Suppressor macrophage (primary cell): ENCODE data around the gene CRB2.
"Not testable (repeated sequence)": the region's sequence is repeated elsewhere in the genome, so short reads cannot be mapped to it uniquely, and the experiment has no call there.

Experiments
- DNase-seq, 4 experiments: peaks; one replicate each; pipeline ENCODE4 v3.0.0-alpha.2; 2020 to 2022

Gene CRB2

GRCh38 chr9:123383512-123384170, 27.6 kb downstream of the CRB2 start:
- DNase-seq: no peak

DNA sequence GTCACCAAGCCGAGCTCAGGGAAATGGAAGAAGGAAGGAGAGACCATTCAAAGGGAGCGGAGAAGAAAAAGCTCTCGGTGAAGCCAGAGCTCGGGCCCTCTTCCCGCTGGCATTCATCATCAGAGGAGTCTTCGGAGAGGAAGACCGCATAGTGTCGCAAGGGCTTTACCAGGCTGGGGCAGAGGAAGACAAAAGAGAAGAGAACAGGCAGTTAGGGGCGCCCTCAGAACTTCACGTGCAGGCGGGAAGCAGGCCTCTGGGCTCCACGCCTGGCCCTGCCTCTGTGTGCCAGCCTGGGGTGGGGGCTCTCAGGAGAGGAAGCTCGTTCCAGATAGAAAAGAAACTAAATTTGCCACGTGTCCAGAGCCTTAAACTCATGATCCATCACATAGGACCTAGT, 31.7 kb downstream of the CRB2 start:
- DNase-seq: peak; percentile 13 to 64 (median 53)

DNA sequence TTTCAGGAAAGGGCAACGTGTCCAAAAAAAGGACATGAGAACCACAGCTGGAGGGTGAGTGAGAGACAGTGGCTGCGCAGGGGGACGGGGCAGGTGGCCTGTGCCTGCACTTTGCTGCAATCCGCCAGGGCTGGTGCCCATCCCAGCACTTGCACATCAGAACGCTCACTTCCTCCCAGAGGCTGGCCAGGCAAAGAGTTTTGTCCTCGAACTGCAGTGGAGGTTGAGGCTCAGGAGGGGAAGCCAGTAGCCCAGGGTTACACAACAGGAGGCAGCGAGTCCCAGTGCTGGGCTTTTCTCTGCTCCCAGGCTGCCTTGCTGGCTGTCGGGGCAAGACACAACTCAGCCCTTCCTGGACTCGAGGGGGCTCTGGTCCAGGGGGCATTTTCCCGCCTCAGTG, 33.1 kb downstream of the CRB2 start:
- DNase-seq: peak; percentile 29 to 65 (median 54)

DNA sequence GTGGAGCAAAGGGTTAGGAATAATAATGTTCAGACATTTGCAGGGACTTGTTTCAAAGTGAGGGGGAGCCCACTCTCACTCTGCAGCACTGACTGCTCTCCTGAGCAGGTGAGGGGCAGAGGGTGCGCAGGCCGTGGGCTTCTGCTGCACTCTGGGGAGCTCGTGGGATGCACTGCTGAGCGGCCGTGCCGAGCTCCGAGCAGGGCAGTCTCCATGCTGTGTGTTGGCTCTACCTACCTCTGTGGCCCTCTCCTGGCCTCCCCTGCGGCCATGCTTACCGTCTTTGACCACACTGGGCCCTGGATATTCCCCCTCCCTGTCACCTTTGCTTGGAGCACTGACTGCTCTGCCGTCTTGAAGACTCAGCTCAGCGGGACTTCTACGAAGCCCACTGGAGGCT, 33.7 kb downstream of the CRB2 start:
- no peak for DNase-seq

DNA sequence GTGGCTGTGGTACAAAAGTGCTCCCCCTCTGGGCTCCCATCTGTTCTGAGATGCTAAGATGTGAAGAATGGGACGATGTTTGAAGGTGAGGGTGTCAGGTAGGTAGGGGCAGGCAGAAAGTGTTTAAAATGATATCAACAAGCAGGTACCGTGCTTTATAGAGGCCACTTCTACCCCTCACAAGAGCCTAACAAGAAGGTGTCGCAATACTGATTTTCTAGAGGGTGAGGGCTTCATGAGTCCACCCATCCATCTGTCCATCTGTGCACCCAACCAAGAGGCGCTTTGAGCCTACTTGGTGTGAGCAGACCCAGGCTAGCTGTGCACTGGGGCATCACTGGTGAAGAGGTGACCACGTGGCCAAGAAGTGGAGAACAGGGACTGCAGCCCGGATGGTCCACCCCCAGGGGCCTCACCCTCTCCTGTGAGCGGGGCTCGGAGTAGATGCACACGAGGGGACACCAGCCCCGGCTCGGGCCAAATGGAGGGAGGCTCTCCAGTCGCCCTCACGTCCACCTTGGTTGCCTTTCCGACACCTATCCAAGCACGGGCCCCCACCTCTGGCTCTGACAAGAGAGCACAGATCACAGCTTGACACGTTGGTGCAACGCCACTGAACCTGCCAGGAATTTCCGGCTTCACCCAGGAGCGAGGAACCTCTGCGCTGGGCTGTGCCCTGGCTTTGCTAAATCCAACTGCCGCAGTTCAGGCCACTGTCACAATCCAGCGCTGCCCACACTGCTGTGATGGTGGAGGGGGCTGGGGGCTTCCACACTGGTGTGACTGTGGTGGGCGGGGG, 34.5 kb downstream of the CRB2 start:
- no peak for DNase-seq

GRCh38 chr9:123391233-123391632, 35.2 kb downstream of the CRB2 start:
- DNase-seq: no peak

DNA sequence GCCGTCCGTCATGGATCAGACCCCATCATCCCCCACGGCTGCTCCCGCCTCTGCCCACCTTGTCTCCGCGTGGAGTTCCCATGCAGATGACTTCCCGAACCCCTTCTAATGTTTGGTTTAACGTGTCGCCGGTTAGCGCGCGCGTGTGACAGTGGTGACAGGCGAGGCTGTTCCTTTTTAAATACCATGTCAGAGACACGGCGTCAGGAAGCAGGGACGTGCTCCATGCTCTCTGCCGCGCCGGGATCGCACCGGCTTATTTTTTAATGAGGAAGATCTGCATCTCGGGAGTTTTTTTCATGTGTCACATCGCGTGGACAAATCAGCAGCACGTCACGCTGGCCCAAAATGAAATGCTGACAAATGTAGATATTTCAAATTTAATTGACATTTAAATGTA, 35.9 kb downstream of the CRB2 start:
- DNase-seq: no peak

- no peak for DNase-seq
Measured at GRCh38 chr9:123392802-123393201, 36.8 kb downstream of the CRB2 start.

GRCh38 chr9:123394291-123395235, 38.6 kb downstream of the CRB2 start:
- DNase-seq: no peak

DNA sequence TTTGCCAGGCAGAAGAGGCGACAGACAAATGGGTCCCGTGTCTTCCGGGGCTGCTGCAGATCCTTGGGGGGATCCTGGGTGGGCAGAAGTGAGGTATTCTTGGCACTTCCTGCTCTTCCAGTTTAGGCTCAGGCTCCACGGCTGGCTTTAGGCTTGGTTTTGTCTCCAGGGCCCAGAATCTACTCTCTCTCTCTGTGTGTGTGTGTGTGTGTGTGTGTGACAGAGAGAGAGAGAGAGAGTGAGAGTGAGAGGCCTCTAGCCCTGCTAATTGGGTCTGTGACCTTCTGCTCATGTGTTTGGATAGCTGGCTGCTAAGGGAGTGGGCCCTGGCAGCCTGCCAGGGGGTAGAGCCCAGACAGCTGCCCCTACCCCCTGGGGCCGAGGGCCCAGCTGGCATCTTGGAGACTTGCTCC, 39.3 kb downstream of the CRB2 start:
- no peak for DNase-seq

- no peak for DNase-seq
Measured at GRCh38 chr9:123395689-123396511, 39.9 kb downstream of the CRB2 start.

DNA sequence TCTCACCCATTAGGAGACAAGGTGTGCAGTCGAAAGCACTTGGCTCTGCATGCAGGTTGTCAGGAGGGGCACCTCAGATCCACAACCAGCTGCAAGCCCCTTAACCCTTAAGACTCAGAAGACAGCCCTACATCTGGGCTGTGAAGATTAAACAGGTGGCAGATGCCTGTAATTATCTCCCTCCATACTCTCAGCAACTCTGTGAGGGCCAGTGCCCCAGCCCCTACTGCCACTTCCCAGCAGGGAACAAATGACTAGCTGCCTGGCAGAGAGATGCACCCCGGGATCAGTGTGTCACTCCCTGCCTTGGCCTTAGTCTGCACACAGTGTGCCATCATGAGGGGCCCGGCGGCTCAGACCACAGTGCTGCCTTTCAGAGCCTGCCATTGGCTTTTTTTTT, 42.0 kb downstream of the CRB2 start:
- DNase-seq: no peak

GRCh38 chr9:123398938-123399337, 42.9 kb downstream of the CRB2 start:
- DNase-seq: not testable (repeated sequence)

DNA sequence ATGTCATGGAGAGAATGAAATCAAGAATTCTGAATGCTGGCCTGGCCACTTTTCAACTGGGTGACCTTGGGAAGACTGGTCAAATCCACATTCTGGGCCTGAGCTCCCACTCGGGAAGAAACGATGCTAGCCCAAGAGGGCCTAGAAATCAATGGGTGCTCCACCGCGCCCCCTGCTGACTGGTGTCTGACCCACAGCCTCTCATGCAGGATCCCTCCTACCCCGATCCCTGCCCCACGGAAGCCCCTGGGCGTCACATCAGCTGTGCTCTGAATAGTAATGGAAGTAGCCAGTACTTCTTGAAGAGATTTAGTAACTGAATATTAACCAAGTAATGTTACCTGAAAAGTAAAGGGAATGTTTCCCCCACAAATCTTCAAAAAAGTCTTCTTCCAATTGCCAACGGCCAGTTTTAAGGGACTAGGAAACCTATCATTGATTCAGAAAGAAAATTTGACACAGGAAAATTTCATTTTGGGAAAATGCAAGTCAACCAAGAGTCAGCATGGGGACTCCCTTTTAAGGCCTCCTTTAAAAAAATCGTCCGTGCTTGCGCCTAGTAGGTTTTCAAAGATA, 43.9 kb downstream of the CRB2 start:
- peak; percentile 8 to 48 (median 16) for DNase-seq

GRCh38 chr9:123400926-123401503, 45.0 kb downstream of the CRB2 start:
- DNase-seq: no peak

- DNase-seq: peak; percentile 16 to 31 (median 26)
Measured at GRCh38 chr9:123401879-123402513, 46.0 kb downstream of the CRB2 start.

DNA sequence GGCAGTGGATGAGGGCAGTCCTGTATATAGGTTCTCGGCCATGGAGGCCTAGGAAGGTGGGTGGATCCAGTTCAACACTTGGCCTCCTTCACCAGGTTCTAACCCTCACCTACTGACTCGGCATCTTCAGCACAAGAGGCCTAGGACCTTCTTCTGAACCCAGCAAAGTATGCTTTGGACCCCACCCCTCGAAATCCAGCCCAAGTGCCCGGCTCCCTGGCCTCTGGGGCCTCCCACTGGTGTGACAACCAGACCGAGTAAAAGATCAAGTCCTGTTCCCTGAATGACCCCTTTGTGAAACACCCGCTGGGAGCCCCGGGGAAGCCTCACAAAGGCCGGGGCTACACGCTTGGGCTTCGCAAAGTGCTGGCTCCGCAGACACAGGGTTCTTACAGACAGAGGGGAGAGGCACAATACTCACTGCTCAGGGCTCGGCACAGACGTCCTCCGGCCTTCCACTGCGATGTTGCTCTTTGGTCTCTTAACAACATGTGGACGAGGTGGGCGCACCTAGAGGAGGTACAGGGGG, 47.0 kb downstream of the CRB2 start:
- no peak for DNase-seq

GRCh38 chr9:123406016-123406415, 50.0 kb downstream of the CRB2 start:
- no peak for DNase-seq

- DNase-seq: no peak
Measured at GRCh38 chr9:123406691-123407216, 50.8 kb downstream of the CRB2 start.

DNA sequence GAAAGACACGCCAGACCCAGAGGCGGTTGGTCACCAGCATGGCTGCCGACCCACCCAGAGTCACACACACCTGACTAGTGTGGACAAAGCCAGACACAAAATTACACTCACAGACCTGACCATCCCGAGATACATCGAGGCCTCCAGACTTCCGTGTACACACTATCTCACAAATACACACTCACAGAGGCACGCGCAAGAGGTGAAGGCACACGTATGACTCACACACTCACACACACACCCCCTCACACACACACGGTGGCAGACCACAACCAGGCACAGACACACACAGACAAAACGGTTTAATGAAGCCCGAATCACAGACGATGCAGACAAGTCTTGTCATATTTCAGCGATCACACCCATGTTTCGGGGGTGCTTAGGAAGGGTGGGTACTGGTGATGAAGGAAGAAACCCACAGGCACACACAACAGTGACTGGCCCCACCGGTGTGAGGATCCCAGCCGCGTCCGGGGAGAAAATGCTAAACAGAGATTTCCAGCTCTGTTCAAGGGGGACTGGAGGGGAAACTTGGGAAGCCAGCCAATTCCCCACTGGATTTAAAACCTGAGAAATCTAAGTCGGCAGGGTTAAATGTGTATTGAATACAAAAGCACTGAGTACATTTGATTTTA, 51.3 kb downstream of the CRB2 start:
- DNase-seq: no peak
